OCI-LY7 (cell line): ENCODE results near the gene LRRN2.

Source experiments
- EZH2phosphoT487 ChIP-seq: fragments of 200-600 bp; sonication (generic); IDR thresholded peaks from 2 replicates; pipeline ENCODE4 v1.6.1; 2018; ENCODE audit warnings: low read depth, borderline replicate concordance, mild to moderate bottlenecking, mixed run types, antibody characterized with exemption, low read length, moderate library complexity, mixed read lengths
- TF ChIP-seq, protein P1 (sequence below): fragments of 200-600 bp; sonication (generic); conservative IDR thresholded peaks from 2 replicates; pipeline ENCODE4 v1.5.1; 2014; ENCODE audit warnings: mild to moderate bottlenecking, antibody characterized with exemption, low read length, moderate library complexity, mixed read lengths

DNA sequence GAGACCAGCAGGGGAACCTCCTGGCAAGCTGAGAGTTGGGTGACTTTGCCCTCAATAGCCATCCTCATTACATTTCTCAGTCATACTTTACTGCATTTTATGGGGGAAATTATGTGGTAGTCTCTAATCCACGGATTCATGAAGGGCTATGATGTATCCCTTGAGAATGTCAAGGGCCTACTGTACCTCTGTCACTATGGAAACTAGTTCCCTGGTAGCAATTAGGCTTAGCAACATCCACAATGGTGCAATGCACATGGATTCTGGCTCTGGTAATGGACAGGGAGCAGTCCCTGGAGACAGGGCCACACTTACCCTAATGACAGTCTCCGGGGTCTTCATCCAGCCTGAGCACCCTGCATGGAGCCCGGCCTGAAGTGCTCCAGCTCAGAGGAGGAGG is 26.5 kb downstream of the LRRN2 start:
- TF ChIP-seq, protein P1, sequence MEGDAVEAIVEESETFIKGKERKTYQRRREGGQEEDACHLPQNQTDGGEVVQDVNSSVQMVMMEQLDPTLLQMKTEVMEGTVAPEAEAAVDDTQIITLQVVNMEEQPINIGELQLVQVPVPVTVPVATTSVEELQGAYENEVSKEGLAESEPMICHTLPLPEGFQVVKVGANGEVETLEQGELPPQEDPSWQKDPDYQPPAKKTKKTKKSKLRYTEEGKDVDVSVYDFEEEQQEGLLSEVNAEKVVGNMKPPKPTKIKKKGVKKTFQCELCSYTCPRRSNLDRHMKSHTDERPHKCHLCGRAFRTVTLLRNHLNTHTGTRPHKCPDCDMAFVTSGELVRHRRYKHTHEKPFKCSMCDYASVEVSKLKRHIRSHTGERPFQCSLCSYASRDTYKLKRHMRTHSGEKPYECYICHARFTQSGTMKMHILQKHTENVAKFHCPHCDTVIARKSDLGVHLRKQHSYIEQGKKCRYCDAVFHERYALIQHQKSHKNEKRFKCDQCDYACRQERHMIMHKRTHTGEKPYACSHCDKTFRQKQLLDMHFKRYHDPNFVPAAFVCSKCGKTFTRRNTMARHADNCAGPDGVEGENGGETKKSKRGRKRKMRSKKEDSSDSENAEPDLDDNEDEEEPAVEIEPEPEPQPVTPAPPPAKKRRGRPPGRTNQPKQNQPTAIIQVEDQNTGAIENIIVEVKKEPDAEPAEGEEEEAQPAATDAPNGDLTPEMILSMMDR: no peak
- no peak for TF ChIP-seq EZH2phosphoT487
